Kidney epithelial cell (primary cell): ENCODE data around the gene PCBP3. TPM values are rescaled to one million over a fixed set of nuclear protein-coding genes. Genes with fewer than 3 reads are reported as not detected.

Source experiments
- DNase-seq: peaks from one replicate; pipeline ENCODE4 v3.0.0-alpha.2; 2010; ENCODE audit warnings: low read depth
- H3K27me3 ChIP-seq: 2 replicates; pipeline ENCODE4 v1.6.0; 2011; ENCODE audit warnings: low read length; ENCODE audit not compliant: control insufficient read depth, insufficient read depth
- H3K36me3 ChIP-seq: 2 replicates; pipeline ENCODE4 v1.5.1; 2011; ENCODE audit warnings: low read length; ENCODE audit not compliant: control insufficient read depth, insufficient read depth
- H3K4me3 ChIP-seq: 2 replicates; pipeline ENCODE4 v1.5.1; 2011; ENCODE audit warnings: low read depth, mild to moderate bottlenecking, control low read depth, low read length
- CTCF ChIP-seq: IDR thresholded peaks from 2 replicates; pipeline ENCODE4 v1.5.1; 2011; ENCODE audit warnings: mild to moderate bottlenecking, moderate library complexity, low read length, control low read depth, inconsistent platforms; ENCODE audit not compliant: insufficient read depth, poor library complexity, severe bottlenecking
- total RNA-seq: library from RNA; depleted of rRNA; stranded (reverse); fragments of >200 nt; gene quantifications from 2 replicates; pipeline ENCODE4 v1.2.3, GENCODE V29; 2015

The PCBP3 gene
- total RNA-seq, 1 donor from 2014 or later = 1.3 TPM

- Histone ChIP-seq H3K27me3 (peaks cover 9% of the 10 kb centered on the region), H3K36me3 (no peaks in the 10 kb centered on the region), H3K4me3 (no peak overlapping the region)
- DNase-seq = no peak
- TF ChIP-seq CTCF = no peak
These were observed 289.5 kb downstream of the PCBP3 start for GRCh38 chr21:45932922-45933502.

DNA sequence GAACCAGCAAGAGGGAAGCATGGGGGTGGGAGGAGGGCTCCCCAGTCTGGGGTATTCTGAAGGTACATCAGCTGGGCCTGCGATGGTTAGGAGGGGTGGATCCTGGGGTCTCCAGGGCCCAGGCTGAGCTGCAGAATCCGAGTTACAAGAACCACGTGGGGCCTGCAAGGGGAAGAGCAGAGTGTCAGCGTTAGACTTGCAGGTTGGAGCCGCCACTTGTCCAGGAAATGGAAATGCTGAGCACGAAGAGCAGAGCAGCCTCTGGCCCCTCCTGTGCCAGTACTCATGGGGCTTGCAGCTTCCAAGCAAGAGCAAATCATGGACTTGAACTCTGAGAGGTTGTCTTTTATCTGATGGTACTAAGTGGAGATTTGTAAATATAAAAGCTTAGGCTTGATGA lies 290.6 kb downstream of the PCBP3 start:
- H3K36me3 ChIP-seq = no peaks in the 10 kb centered on the region
- peaks cover 9% of the 10 kb centered on the region for H3K27me3 ChIP-seq
- no peak for DNase-seq
- no peak overlapping the region for H3K4me3 ChIP-seq
- TF ChIP-seq CTCF = no peak

DNA sequence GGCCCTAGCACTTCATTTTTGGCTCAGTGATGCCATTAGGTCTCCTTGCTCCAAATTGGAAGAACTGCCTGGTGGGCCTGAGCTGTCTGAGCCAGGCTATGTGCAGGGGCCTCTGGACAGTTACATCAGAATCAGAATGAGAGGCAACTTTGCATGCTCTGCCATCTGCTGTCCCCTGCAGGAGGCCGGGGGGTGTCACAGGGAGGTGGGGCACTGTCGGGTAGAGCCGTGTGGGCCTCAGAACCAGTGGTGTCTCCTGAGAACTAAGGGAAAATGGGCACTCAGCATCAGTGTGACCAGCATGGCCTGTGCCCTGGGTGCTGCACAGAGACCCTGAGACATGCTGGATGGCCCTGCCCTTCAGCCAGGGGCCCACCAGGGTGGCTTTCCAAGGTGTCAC lies 291.0 kb downstream of the PCBP3 start:
- no peak for DNase-seq

DNA sequence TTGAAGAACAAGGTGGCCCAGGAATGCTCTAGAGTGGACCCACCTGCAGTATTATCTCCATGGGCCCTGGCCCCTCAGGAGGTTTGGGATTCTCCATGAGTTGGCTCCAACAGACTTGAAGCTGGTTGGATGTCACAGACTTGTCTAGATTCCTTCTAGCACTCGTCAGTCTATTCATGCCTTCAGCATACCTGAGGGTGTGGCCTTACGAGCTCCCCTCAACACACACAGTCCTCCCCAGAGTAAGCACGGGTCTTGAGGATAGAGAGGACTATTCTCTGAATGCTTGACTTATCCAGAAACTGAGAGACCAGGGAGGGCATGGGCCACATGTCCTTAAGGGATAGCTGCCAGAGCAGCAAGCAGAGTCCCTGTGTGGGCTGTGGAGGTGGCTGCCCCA lies 292.1 kb downstream of the PCBP3 start:
- Histone ChIP-seq H3K4me3 (no peak overlapping the region), H3K36me3 (no peaks in the 10 kb centered on the region), H3K27me3 (peaks cover 3% of the 10 kb centered on the region)
- no peak for DNase-seq
- no peak for TF ChIP-seq CTCF

More for the DNA sequence above, 291.0 kb downstream of the PCBP3 start:
- Histone ChIP-seq H3K4me3 (no peak overlapping the region), H3K36me3 (no peaks in the 10 kb centered on the region), H3K27me3 (peaks cover 9% of the 10 kb centered on the region)
- TF ChIP-seq CTCF = no peak

DNA sequence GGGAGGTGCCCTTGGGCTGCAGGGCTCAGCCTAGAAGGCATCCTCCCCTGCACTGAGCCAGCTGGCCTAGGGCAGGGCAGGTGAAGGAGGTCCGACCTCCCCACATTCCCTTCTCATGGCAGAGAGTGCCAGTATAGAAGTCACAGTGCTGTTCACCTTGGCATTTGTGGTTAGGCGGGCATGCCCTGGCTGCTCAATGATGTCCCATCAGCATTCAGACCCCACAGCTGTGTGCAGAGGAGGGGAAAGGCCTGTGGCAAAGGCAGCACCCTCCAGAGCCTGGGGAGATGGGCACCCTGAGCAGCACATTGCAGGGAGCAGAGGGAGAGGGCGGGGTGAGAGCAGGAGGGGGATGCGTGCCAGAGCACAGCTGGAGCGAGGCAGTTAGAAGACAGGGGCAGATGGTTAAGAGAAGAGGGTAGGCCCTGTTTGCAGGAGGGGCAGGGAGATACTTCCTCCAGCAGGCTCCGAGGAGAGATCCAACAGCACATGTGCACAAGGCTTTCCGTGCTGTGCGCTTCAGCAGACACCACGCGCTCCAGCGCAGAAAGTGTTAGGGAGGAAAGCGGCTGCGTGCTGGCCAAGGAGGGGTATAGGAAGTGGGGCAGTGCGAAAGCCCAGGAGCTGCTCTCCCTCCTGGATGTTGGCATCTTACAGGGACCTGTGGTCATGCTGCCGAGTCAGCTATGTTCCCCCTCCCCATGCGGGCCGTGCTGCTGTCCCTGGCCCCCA lies 294.4 kb downstream of the PCBP3 start:
- no peak overlapping the region for H3K4me3 ChIP-seq
- H3K36me3 ChIP-seq = no peaks in the 10 kb centered on the region
- no peak for DNase-seq
- no peaks in the 10 kb centered on the region for H3K27me3 ChIP-seq
- no peak for TF ChIP-seq CTCF

- H3K27me3 ChIP-seq = no peaks in the 10 kb centered on the region
- H3K4me3 ChIP-seq = no peak overlapping the region
- no peak for DNase-seq
- H3K36me3 ChIP-seq = no peaks in the 10 kb centered on the region
- no peak for TF ChIP-seq CTCF
These were observed 294.9 kb downstream of the PCBP3 start for GRCh38 chr21:45938453-45938755.
